ENCODE measurements around the gene SBF1.
"Not testable (repeated sequence)": the region's sequence is repeated elsewhere in the genome, so short reads cannot be mapped to it uniquely, and the experiment has no call there.

The SBF1 gene

DNA sequence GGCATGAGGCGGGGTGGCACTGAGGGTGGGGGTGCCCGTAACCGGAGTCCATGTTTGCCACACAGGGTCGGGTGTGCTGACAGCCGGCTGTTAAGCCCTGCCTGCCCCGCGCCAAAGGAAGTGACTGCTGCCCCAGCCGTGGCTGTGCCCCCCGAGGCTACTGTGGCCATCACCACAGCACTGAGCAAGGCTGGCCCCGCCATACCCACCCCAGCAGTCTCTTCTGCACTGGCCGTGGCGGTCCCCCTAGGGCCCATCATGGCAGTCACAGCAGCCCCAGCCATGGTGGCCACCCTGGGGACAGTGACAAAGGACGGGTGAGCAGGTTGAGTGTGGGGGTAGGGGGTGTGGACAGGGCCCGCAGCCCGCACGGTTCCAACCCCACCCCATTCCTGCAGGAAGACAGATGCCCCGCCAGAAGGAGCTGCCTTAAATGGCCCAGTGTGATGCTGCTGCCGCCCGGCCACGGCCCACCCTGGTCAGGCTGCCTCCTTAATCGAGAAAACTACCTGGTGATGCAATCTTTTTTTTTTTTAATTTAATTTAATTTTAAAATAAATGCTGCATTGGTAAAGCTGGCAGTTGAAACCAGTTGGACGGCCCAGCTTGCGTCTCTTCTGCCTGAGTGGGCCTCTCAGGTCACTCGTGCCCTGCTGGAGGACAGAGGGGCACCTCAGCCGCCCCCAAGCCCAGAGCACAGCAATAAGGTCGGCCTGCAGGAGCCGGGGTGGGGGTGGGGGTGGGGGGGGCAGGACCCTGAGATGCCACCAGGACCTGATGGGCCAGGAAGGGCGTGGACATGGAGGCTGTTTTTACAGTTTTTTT lies 30.8 kb downstream of the SBF1 start:
- no peak for DNase-seq (ENCODE audit: low spot score)

DNA sequence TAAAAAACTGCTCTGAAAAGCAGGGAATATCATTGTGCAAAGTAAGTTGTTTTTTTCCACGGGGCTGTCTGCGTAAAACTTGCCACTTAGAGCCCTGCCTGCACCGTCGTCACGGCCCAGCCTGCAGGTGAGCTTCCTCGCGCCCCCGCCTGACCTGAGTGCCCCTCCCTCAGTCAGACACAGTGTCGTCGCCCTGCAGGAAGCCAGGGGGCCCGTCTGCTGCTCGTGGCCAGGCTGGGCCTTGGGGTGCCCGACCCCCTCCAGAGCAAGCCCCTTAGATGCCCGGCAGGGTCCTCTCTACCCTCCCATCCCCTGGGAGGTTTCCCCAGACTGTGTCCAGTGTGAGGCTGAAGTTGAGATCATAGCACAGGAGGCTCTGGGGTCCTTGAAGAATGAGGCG lies 31.6 kb downstream of the SBF1 start:
- DNase-seq (ENCODE audit: low spot score): no peak

DNA sequence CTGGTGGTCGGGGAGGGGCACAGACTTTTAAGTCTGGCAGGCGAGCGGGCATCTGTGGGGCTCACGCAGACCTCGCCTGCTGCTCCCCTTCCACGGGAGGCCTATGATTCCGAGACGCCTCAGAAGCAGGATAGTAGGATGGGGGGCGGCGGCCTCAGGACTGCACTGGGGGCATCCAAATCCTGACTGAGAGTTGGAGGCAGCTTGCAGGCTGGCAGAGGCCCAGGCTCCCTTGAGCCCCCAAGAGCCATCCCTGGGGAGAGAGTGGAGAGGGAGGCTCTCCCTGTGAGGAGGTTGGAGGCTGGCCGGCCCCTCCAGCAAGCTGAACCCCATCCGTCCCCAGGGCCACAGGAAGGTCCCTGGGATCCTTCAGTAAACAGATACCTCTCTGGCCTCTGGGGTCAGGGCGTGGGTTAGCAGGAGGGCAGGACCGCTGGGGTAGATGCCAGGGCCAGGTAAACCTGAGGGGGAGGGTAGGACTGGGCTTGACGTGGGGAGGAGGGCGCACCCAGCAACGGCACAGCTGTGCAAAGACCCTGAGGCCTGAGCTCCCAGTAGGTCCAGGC lies 33.3 kb downstream of the SBF1 start:
- no peak for DNase-seq (ENCODE audit: low spot score)

DNA sequence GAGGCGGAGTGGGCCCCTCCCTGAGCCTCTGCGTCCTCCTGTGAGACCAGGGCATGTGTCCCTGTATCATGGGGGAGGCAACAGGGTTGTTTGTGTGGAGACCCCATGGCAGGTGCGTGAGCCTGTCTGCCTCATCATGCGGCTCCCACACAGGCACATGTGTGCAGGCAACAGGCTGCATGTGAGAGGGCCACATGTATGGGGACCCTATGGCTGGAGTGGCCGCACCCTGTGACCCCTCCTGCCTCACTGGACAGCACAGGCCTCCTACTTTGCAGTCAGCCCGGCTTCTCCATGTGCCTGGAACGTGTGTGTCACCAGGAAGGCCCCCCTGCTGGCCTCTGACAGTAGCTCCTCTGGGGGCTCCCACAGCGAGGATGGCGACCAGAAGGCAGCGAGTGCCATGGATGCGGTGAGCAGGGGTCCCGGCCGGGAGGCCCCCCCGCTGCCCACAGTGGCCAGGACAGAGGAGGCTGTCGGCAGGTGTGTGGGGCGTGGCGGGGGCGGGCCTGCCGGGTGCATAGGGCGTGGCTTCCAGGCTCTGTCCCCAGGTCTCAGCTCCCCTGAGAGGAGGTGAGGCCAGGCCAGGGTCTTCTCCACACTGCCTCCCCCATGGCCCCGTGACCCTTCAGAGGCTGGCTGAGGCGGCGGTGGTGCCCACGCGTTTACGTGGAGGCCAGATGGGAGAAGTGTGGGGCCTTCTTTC lies 34.1 kb downstream of the SBF1 start:
- no peak for DNase-seq (ENCODE audit: low spot score)

DNA sequence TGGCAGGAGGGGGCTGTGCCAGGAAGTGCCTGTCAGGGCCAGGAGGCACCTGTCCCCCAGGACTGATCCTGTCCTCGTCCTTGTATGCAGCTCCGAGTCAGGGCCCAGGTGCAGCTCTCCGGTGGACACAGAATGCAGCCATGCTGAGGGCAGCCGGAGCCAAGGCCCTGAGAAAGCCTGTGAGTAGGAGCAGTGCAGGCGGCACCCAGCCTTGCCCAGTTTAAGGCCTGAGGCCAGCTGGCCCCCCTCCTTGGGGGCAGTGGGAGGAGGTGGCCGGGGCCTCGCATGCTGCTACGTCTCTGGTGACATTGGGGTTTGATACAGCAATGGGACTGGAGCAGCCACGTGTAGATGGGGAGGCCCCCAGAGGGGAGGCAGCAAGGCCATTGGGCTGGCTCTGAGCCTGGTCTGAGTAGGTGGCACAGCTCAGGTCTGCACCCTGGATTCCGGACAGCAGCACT lies 34.9 kb downstream of the SBF1 start:
- DNase-seq (ENCODE audit: low spot score): no peak

DNA sequence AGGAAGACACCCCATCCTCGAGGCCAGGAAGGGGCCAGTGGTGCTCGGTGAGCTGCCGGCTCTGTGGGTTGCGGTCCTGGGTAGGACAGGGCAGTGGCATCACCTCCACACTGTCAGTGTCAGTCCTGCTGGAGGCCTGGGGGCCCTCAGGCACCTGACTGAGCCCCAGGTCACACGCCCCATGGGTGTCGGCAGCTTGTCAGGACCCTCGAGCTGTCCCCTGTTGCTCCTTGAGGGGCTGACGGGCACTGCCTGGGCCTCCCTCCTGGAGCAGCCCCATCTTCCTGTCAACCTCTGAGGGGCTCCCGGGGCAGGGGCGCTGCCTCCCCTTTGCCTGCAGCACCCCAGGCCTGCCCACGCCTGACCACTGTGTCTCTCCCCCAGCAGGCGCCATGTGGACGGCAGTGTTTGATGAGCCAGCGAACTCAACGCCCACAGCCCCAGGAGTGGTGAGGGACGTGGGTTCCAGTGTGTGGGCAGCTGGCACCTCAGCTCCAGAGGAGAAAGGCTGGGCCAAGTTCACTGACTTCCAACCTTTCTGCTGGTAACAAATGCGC lies 35.4 kb downstream of the SBF1 start:
- DNase-seq (ENCODE audit: low spot score): no peak

DNA sequence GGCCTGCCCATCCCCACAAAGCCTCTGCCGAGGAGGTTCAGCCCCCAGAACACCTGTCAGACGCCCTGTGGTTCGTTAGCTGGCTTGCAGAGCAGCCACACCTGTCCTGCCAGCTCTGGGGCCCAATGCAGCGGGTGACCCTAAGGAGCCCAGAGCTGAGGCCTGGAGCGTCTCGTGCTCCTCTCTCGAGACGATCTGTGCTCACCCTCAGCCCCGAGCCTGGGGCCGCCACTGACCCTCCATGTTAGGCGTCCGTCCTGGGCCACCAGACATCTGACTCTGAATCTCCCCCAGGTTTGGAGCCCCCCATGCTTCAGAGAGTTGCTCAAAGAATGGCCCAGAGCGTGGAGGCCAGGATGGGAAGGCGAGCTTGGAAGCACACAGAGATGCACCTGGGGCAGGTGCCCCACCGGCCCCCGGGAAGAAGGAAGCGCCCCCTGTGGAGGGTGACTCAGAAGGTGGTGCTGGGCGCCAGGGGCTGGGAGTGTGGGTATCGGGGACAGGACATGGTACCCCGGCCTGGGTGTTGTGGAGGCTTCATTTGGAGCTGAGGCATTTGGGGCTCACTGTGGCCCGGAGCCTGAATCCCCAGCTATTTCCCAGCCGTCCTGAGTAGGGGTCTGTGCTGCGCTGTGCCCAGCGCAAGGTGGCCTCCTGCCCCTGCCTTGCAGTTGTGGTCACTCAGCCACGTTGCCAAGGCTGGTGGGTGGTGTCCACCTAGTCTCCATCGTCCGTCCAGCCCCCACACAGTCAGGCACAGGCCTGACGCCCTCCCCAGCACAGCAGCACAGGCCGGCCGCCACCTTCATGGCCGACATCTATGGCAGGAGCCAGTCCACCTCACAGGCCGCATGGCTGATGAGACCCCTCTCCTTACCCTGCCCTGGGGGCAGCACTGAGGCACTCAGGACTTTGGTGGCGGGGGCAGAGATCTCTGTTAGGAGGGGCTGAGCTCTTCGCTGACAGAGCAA lies 36.2 kb downstream of the SBF1 start:
- no peak for DNase-seq (ENCODE audit: low spot score)

DNA sequence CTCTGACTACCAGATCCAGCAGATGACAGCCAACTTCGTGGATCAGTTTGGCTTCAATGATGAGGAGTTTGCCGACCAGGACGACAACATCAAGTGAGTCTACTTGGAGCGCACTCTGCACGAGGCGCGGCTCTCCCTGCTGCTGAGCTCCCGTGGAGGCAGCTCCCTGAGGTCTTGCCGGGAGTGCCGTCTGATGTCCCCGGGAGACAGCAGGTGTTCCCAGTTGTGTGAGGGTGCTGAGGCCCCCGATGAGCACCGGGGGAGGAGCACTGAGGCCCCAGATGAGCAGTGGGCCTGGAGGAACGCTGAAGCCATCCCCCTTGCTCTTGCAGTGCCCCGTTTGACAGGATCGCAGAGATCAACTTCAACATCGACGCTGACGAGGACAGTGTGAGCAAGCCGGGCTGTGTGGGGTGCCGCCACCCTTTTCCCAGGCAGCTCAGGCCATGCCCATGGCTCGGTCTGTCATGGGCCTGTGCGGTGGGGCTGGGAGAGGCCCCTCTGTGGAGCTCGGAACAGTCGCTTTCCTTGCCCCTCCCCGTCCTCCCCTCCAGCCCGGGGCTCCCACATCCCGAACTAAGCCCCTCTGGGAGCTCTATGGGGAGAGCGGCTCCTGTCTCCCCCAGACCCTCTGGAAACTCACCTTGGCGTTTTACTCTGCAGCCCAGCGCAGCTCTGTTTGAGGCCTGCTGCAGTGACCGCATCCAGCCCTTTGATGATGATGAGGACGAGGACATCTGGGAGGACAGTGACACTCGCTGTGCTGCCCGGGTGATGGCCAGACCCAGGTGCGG lies 37.1 kb downstream of the SBF1 start:
- no peak for DNase-seq (ENCODE audit: low spot score)

DNA sequence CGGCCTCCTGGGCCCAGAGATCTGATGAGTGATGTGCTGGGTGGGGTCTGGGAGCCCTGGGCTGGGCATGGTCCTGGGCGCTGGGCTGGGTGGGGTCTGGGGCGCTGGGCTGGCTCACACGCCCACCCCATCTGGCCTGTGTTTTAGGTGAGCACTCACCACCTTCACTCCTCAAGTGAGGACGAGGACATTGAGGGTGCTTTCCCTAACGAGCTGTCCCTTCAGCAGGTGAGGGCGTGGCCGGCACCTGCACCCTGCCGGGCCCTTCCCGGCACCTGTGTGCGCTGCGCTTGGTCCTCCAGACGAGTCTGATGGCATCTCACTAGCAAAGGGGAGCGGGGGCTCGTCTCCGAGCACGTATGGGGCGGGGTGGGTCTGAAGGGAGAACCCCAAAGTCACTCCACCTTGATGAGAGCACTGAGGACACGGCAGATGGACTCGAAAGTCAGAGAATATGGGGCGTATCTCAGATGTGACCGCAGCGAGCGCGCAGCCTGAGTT lies 37.9 kb downstream of the SBF1 start:
- no peak for DNase-seq (ENCODE audit: low spot score)

DNA sequence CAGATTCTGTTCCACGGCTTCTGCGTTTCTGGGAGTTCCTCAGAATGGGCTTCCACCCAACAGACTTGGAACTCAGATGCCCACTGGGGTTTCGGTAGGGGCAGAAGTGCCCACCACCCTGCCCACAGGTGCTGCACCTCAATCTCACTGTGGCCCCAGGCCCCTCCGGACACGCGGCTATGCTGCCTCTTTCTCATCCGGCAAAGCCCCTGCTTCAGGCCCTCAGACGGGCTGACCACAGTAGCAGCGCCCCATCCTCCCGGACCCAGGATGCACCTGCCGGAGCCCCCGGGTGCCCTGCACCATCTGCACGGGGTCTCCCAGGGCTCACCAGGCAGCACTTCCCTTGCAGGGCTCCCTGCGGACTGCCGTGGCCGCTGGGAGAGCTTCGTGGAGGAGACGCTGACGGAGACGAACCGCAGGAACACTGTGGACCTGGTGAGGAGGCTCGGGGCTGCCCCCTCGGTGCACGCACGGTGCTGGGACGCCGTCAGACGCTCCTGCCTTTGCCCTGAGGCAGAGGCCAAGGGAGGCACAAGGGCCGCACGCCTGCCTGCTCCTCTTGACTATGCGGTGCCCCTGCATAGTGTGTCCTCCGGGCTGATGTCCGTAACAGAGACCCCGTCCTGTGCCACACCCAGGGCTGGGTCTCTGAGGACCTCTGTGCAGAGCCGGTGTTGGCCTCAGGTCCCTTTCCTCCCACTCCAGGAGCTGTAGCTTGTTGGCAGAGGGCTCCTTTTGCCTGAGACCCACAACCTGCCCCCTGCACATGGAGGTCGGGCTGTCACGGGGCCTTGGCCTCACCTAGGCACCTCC lies 38.6 kb downstream of the SBF1 start:
- no peak for DNase-seq (ENCODE audit: low spot score)

DNA sequence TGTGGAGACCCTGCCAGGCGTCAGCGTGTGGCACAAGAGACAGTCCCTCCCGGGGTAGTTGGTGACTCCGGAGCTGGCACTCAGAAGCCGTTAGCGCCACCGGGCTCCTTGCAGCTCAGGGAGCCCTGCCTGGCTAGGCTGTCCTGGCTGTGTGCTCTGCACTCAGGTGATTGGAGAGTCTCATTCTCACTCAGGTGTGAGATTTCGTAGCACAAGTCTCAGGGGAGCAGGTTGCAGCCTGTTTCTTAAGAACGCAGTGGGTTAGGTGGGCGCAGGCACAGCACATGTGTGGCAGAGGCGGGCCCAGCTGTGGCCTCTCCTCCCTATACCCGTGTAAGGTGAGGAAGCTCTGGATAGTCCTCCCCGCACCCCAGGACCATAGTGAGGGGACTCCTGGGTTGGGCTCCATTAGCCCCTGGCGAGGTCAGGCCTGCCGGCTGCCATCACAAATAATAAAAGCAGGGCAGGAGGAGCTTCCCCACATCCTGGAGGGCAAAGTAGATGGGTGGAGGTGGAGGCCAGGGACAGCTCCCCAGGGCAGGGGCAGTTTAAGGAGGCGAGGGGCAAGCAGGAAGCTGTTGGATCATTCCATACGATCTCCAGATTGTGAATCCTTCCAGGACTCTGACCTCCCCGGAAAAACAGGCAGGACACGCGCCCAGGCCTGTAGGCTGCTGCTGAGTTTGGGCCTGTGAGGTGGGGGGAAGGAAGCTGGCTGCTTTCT lies 39.4 kb downstream of the SBF1 start:
- no peak for DNase-seq (ENCODE audit: low spot score)

DNA sequence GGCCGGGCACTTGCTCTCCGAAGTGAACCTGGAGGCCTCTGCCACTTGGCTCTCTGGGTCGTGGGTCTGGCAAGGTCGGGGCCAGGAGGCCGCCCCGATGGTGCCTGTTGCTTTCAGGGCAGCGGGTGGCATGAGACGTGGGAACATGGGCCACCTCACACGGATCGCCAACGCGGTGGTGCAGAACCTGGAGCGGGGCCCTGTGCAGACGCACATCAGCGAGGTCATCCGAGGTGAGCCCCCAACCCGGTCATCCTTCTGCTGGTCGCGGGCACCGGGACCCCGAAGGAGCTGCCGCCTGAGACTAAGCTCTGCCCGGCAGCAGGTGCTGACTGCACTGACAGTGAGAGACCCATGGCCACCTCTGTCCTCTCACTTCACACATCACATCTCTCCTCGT lies 40.0 kb downstream of the SBF1 start:
- no peak for DNase-seq (ENCODE audit: low spot score)

DNA sequence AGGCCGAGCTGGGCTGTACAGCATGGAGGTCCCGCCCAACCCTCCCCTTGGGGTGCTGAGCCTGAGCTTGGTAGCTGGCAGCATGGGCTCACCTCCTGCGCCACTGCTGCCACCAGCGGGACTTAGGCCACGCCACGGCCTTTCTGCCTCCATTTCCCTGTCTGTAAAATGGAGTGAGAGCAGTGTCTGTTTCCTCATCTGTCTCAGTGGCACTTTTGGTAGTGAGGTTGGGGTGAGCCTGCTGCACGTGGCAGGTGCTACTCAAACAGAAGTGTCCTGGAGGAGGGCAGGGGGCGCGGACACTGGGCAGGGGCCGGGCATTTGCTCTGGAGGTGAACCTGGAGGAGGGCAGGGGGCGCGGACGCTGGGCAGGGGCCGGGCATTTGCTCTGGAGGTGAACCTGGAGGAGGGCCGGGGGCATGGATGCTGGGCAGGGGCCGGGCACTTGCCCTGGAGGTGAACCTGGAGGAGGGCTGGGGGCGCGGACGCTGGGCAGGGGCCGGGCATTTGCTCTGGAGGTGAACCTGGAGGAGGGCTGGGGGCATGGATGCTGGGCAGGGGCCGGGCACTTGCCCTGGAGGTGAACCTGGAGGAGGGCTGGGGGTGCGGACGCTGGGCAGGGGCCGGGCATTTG lies 41.8 kb downstream of the SBF1 start:
- DNase-seq (ENCODE audit: low spot score): not testable (repeated sequence)

DNA sequence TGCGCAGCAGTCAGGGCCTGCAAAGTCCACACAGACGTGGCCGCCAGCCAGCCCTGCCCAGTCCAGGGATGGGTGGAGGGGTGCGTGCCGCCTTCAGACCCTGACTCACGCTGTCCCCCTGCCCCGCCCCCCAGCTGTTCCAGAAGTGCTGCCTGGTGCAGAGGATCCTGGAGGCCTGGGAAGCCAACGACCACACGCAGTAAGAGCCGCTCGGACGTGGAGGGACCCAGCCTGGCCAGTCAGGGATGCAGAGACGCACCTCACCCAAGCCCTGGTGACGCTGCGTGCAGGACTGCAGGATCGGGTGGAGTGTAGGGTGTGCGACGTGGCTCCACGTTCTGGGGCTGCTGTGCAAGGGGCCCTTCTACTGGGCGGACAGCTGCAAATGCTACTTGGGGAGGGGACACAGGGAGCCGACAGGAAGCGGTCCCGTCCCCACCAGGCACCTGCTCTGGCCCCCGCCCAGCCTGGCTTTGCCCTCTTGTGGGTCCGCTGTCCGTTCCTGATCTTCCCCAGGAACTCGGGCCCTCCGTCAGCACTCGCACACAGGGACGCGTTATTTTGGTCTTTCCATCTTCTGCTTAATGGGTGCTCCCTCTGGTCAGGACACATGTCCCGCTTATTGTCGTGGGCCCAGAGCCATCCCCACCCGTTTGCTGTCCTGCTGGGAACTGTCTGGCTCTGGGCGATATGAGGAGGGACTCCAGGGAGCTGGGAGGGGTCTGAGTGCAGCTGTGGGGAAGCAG lies 42.5 kb downstream of the SBF1 start:
- DNase-seq (ENCODE audit: low spot score): no peak

DNA sequence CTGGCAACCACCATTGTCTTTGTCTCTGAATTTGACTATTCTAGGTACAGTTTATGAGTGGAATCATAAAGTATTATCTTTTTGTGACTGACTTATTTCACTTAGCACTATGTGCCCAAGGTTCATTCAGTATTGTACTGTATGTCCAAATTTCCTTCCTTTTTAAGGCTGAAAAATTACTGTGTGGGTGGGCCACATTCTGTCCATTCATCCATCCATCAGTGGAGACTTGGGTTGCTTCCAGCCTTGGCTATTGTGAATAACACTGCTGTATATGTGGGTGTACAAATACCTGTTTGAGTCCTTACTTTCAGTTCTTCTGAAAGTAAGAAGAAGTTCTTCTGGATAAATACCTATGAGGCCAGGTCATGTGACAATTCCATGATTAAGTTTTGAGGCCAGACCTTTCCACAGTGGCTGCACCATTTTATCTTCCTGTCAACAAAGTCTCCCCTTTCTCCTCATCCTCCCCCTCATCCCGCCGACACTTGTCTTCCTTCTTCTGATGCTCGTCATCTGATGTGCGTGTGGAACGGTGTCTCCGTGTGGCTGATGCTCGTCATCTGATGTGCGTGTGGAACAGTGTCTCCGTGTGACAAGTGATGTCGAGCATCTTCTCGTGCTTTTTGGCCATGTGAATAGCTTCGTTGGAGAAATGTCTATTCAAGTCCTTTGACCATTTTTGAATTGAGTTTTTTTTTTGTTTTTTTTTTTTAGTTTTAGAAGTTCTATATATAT lies 49.5 kb downstream of the SBF1 start:
- DNase-seq (ENCODE audit: low spot score): no peak

DNA sequence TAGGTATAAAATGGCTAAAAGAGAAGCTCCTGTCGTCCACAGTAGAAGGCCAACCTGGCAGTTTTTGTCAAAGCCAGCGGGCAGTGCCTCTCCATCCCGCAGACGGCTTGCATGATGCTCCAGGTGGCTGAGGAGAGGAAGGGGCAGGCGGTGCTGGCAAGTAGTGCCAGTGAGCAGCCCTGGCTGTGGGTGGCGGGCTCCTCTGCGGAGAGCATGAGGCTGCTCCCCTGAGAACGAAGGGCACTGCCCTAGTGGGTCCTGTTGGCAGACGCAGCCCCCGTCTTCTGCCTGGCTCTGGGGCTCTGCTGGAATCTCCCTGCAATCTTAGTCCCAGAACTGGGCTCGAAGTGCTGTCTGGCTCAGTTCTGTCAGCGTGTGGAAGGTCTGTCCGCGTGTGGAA lies 50.9 kb downstream of the SBF1 start:
- DNase-seq (ENCODE audit: low spot score): no peak

Measured in activated CD4-positive, alpha-beta T cell treated with anti-CD3 and anti-CD28 coated beads, Interleukin-2, Interleukin-4, amounts not matched to agents 100 ng/mL and 50 ng/mL, durations not matched to agents 16 hours and 8 hours (primary cell).